Forelimb muscle (tissue), 1 donor: ENCODE data around the gene TECPR2. TPM values are rescaled to one million over a fixed set of nuclear protein-coding genes. Genes with fewer than 3 reads are reported as not detected.

Source experiments
- DNase-seq: peaks from one replicate; pipeline ENCODE4 v3.0.0-alpha.2; 2013; ENCODE audit warnings: low read depth
- polyA plus RNA-seq: library from polyadenylated mRNA; unstranded; fragments of 120-200 nt; gene quantifications from one replicate; pipeline ENCODE4 v1.2.1, GENCODE V29; 2013; ENCODE audit not compliant: insufficient read length

The TECPR2 gene
- polyA plus RNA-seq, 1 donor, result 12.1 TPM

DNA sequence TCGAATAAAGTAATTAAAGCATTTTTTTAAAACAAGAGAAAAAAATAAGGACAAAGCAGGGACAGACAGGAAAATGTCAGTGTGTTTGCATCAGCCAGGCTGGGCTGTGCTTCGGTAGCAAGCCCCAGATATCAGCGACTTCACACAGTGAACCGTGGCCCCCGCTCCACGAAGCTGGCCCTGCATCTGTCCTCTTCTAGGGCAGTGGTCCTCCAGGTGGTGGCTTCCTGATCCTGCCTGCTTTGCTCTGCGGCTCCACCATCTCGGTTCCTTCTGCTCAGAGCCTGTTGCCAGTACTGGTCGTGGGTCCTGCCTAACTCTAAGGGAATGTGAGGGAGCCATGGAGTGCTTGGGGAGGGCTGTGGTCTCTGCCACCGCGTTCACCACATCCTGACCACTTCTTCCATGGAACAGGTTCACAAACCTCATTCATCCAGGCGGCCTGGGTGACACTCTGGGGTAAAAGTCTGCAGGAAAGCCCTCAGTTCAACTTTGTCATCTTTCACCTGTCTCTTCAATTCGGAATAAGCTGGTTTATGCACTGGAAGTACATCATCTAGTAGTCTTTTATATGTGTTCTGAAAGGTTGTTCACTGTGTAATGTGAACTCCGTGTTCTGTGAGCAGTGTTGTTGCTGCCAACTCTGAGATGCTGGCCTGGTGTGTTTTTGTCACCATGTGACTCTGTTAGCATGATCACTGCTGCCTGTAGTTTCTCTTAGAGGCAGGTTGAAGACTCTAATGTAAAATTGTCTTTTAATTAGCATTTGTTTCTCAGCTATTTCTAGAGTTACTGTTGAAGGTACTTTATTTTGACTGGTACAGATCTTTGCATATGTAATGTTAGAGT lies 99.0 kb downstream of the TECPR2 start:
- DNase-seq, result no peak

DNA sequence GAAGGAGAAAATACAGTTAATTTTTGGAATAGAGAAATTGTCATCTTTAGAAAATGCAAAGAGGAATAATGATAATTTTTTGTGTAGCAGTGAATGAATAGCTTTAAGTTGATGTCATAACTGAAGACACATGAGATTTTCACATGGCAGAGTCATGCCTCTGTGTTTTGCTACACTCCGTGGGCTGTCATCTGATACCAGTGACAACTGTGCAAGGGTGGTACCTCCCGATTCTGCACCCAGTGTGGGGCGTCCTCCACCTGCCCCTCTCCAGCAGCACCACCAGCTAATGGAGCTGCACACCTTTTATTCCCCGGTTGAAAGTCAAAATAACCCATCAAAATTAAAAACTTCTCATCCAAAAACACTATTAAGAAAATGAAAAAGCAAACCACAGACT lies 99.7 kb downstream of the TECPR2 start:
- no peak for DNase-seq

DNA sequence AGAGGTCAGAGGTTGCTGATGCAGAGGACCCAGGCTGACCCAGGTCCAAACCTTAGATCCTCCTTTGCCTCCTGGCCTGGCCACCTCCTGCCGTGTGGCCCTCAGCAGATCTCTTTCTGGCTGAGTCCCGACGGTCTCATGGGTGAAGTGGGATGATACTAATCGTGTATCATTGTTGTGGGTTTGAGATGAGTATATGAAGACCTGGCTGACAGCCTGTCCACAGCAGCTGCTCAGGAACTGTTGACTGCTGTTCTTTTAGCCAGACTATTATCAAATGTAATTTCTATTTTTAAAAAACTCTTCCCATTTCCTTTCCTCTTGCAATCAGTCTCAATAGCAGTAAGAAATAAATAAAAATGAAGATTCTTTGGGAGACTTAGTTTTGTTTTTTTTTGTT lies 101.3 kb downstream of the TECPR2 start:
- no peak for DNase-seq

- no peak for DNase-seq
Measured at GRCh38 chr14:102464846-102465341, 102.2 kb downstream of the TECPR2 start.

DNA sequence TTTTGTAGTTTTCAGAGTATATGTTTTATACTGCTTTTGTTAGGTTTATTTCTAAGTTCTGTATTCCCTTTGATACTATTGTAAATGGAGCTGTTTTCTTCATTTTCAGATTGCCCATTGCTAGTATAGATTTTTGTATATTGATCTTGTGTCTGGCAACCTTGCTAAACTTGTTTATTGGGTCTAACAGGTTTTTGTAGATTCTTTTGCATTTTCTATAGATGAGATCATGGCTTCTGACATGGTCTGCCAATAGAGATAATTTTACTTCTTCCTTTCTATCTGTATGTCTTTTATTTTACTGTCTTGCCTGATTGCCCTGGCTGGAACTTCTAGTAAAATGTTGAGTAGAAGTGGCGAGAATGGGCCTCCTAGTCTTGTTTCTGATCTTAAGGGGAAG lies 106.5 kb downstream of the TECPR2 start:
- no peak for DNase-seq

DNA sequence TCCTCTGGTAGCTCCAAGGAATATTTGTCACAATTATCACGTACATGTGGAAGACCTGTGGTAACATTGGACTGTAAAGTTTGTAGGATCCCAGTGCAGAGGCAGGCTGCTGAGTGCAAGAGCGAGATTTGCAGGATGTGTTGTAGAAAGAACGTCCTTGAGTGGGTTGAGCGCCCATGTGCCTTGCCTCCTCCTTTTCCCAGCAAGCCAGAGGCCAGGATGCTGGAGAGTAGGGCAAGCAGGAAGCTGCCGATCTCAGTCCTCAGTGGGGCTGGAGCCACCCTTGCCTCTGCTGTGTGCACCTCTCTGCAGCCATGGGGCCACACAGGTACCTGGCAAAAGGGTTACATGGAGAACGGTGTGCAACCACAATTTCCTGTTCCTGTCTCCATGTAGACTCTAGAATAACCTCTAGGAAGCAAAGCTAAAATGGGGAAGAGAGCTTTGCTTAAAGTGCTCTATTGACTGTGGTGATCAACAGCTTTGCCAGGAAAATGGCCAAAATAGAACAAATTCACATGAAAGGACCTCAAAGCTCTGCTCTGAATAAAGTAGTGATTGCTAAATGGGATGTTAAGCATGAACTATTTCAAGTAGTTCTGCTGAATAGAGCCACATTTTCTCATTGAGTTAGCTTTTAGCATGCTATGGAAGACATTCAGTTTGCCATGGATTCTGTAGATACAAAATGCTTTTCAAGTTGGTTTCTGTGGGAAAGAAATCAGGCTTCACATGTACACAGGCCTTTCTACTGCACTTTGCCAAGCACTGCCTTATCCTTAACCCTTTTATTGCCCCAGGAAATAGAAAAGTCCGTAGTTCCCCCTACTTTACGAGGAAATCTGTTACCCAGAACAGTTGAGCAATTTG lies 109.4 kb downstream of the TECPR2 start:
- no peak for DNase-seq

GRCh38 chr14:102472791-102473150 lies 110.0 kb downstream of the TECPR2 start:
- no peak for DNase-seq

- DNase-seq, result no peak
Measured at GRCh38 chr14:102473559-102473958, 110.8 kb downstream of the TECPR2 start.

DNA sequence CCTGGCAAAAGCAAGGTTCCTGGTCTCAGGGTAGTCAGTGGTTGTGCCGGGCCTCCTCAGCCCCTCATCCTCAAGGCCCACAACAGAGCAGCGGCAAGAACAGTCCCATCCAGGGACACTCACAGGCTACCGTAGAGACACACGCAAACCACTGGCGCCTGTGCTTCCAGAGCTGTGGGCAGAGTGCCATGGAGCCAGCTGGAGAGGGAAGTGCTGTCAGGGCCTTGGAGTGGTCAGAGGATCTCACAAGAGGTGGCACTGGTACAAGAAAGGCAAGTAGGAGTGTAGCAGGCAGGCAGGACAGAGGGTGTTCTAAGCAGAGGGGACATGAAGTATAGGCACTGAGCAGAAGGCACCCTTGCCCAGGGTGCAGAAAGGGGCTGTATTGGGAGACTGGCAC lies 112.2 kb downstream of the TECPR2 start:
- no peak for DNase-seq

GRCh38 chr14:102479107-102479506 lies 116.4 kb downstream of the TECPR2 start:
- no peak for DNase-seq

- no peak for DNase-seq
Measured at GRCh38 chr14:102479777-102480176, 117.0 kb downstream of the TECPR2 start.

DNA sequence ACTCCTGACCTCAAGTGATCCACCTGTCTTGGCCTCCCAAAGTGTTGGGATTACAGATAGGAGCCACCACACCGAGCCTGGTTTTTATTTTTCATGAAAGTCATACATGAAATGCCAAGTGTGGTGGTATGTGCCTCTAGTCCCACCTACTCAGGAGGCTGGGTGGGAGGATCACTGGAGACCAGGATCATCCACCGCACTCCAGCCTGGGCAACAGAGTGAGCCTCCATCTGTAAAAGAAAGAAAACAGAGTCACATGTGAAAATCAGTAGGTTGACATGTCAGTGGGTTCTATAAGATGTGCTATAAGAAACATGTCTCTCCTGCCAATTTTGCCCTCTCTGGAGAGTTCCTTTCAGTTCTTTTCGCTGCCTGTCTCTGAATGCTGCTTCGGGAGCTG lies 118.6 kb downstream of the TECPR2 start:
- no peak for DNase-seq

GRCh38 chr14:102481791-102482238 lies 119.1 kb downstream of the TECPR2 start:
- no peak for DNase-seq

GRCh38 chr14:102484316-102484715 lies 121.6 kb downstream of the TECPR2 start:
- DNase-seq, result no peak

GRCh38 chr14:102485693-102486512 lies 123.2 kb downstream of the TECPR2 start:
- DNase-seq, result no peak

DNA sequence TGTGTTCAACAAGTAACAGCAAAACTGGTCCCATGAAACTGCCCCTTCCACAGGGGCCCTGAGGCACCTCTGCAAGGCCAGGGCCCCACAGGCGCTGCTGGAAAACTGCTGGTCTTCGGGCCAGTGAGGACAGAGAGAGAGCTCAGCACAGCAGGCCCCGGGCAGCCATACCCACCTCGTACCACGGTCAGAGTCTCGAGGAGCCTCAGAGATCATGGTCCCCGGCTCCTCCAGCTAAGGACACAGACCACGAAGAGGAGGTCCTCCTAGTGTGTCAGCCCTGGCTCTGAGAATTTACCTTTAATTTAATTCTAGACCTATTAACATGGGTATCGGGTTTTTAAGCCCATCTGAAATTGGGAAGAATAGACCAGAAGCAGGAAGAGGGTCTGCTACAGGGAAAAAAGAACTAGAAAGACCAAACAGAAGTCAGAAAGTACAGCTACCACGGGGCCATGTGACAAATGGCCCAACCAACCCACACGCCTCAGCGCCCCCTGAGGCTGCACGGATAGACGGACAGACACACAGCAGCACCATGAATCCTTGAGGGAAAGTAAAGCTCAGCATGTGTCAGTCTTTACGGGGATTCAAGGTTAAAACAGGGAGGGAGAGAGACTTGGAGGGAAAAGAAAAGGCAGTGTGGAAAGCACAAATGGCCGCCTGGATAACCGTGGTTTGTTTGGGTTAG lies 123.9 kb downstream of the TECPR2 start:
- DNase-seq, result no peak

- DNase-seq, result no peak
Measured at GRCh38 chr14:102487204-102487577, 124.5 kb downstream of the TECPR2 start.

DNA sequence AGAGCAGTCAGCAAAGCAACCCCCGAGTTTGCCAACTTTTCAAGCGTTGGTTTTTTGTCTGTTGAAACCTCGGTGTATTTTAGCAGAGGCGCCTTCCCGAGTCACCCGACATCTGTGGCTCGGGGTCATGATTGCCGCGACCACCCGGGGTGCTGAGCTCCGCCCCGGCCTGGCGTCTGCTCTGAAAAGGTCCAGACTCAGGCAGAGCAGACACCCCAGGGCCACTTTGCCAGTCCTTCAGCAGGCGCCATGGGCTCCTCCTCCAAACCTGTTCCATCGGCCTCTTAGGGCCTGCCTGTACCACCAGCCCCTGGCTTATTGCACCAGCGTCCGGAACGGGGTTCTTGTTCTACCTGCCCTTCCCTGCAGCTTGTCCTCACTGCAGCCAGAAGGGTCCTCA lies 127.7 kb downstream of the TECPR2 start:
- no peak for DNase-seq

- DNase-seq, result no peak
Measured at GRCh38 chr14:102491366-102491765, 128.6 kb downstream of the TECPR2 start.

DNA sequence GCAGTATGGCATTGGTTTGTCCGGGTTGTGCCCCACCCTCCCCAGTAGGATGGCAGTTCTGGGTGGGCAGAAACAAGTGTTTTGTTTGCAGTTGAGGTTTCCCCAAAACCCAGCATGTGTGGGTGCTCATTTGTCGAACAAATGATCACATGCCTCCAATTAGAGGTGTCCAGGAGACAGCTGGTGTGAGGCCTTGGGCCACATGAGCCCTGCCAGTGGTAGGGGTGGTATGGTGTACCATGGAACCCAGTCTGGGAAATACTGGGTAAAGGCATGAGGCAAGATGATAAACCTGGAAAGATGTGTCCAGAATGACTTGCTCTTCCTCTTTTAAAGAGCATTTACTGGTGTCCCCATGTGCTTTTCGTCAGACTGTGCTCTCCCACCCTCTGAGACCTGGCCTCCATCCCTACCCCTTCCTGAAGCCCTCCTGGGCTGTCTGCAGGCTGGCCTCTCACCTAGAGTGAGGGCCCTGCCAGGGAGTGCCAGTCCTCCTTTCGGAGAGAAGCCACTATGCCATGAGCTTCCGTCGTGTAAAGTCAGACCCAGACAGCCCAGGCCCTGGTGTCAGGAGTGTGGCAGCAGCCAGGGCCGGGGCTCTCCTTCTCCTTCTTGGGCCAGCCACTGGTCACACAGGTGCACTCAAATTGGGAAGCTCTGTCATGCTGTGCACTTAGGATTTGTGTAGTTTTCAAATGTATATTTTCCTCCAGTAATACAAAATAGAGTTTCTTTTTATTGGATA lies 129.2 kb downstream of the TECPR2 start:
- DNase-seq, result no peak

GRCh38 chr14:102492531-102492910 lies 129.8 kb downstream of the TECPR2 start:
- DNase-seq, result no peak
